OCI-LY7 (cell line): ENCODE results near the gene TFAP2E.

Source experiments
- CTCF ChIP-seq: fragments of 200-600 bp; sonication (generic); conservative IDR thresholded peaks from 2 replicates; pipeline ENCODE4 v1.5.1; 2014; ENCODE audit warnings: mild to moderate bottlenecking, antibody characterized with exemption, low read length, moderate library complexity, mixed read lengths
- EZH2phosphoT487 ChIP-seq: fragments of 200-600 bp; sonication (generic); IDR thresholded peaks from 2 replicates; pipeline ENCODE4 v1.6.1; 2018; ENCODE audit warnings: low read depth, borderline replicate concordance, mild to moderate bottlenecking, mixed run types, antibody characterized with exemption, low read length, moderate library complexity, mixed read lengths

- TF ChIP-seq CTCF (no peak), EZH2phosphoT487 (no peak)
These were observed 33.3 kb upstream of the TFAP2E start for GRCh38 chr1:35539824-35540261.
